ENCODE measurements around the gene GRID1. TPM values are rescaled to one million over a fixed set of nuclear protein-coding genes. Genes with fewer than 3 reads are reported as not detected.

Gene GRID1
- total RNA-seq, 1 experiment from 2014 or later = not detected

DNA sequence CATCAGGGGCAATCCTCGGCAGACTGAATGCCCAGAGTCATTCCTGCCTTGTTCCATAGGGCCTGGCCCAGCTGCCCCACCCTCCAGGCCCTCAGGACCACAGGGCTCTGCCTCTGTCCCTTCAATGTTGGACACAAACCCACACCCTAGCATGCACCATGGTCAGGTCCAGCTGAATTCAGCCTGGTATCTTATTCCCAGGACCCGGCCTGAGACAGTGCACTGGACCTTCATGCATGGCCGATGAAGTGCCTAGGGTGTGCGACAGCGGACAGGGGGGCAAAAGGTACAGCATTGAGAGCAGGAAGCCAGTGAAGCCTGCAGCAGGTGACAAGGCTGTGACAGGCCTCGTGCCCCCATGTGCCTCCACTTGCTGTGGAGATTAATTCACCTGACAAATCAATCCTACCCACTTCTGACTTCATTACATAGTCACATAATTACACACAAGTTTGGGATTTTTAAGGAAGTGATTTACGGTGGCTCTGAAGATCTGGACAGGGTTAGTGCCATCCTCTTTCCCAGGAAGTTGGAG, 261.9 kb downstream of the GRID1 start:
- no peak overlapping the region for H3K9ac ChIP-seq (ENCODE audit: low read length)
- ChIA-PET POLR2A (ENCODE audit: unreplicated experiment) (no interaction called here), CTCF (no interaction called here)
- TF ChIP-seq EZH2phosphoT487 (IDR thresholded peaks at IDR 0.05; ENCODE audit: borderline replicate concordance, low read length) (no peak), EZH2 (IDR thresholded peaks at IDR 0.05; ENCODE audit: low read length, unreplicated experiment) (no peak)
- TF ChIP-seq, protein P1, sequence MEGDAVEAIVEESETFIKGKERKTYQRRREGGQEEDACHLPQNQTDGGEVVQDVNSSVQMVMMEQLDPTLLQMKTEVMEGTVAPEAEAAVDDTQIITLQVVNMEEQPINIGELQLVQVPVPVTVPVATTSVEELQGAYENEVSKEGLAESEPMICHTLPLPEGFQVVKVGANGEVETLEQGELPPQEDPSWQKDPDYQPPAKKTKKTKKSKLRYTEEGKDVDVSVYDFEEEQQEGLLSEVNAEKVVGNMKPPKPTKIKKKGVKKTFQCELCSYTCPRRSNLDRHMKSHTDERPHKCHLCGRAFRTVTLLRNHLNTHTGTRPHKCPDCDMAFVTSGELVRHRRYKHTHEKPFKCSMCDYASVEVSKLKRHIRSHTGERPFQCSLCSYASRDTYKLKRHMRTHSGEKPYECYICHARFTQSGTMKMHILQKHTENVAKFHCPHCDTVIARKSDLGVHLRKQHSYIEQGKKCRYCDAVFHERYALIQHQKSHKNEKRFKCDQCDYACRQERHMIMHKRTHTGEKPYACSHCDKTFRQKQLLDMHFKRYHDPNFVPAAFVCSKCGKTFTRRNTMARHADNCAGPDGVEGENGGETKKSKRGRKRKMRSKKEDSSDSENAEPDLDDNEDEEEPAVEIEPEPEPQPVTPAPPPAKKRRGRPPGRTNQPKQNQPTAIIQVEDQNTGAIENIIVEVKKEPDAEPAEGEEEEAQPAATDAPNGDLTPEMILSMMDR (conservative IDR thresholded peaks at IDR 0.05; ENCODE audit: low read depth, low read length) = no peak
- no peaks in the 10 kb centered on the region for H3K9me2 ChIP-seq (replicated peaks; ENCODE audit: low read length)
- no peaks in the 10 kb centered on the region for H4K20me1 ChIP-seq (ENCODE audit: low read length)
- intact Hi-C loops (cut with micrococcal nuclease) = no loop called here
- H3K27me3 ChIP-seq (ENCODE audit: low read length) = no peaks in the 10 kb centered on the region
- H3K4me2 ChIP-seq (ENCODE audit: low read length) = no peak overlapping the region
- no peak overlapping the region for H2AFZ ChIP-seq (ENCODE audit: low read length)
- H3K27ac ChIP-seq (ENCODE audit: low read length) = no peak overlapping the region
- no peaks in the 10 kb centered on the region for H3K36me3 ChIP-seq (ENCODE audit: low read depth, low read length)
- H3F3A ChIP-seq (ENCODE audit: low read length, unreplicated experiment) = no peaks in the 10 kb centered on the region
- H3K4me1 ChIP-seq (ENCODE audit: insufficient read depth, low read length) = no peaks in the 10 kb centered on the region
- DNase-seq (no peak), ATAC-seq (no peak)
- H3K79me2 ChIP-seq (ENCODE audit: low read length) = no peaks in the 10 kb centered on the region
- H3K4me3 ChIP-seq (ENCODE audit: low read length) = no peak overlapping the region
- no TSS peak for BruUV-seq (replicated peaks)
- H3K9me3 ChIP-seq (ENCODE audit: low read length) = no peaks in the 10 kb centered on the region

DNA sequence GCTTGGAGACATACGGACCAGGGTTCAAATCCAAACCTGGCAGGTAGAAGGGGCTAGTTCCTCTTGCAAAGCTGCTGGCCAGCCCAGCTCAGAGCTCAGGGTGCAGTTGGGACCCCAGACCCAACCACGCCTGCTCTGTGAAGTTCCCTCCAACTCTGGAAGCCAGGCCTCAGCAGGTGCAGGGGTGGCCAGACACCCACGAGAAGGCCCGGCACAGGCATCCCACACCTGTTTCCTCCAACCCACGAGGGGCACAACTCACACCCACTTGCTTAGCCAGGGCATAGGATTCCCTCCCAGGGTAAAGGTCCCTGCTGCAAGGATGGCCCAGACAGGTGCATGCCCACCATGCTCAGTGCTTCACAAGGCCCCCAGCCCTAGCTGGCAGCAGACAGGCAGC, 262.4 kb downstream of the GRID1 start:
- Histone ChIP-seq H3K9ac (ENCODE audit: low read length) (no peak overlapping the region), H3K4me2 (ENCODE audit: low read length) (no peak overlapping the region), H3F3A (ENCODE audit: low read length, unreplicated experiment) (no peaks in the 10 kb centered on the region), H4K20me1 (ENCODE audit: low read length) (no peaks in the 10 kb centered on the region), H3K4me1 (ENCODE audit: insufficient read depth, low read length) (no peaks in the 10 kb centered on the region), H3K9me2 (replicated peaks; ENCODE audit: low read length) (no peaks in the 10 kb centered on the region), H3K36me3 (ENCODE audit: low read depth, low read length) (no peaks in the 10 kb centered on the region), H2AFZ (ENCODE audit: low read length) (no peak overlapping the region), H3K9me3 (ENCODE audit: low read length) (no peaks in the 10 kb centered on the region), H3K79me2 (ENCODE audit: low read length) (no peaks in the 10 kb centered on the region), H3K4me3 (ENCODE audit: low read length) (no peak overlapping the region), H3K27me3 (ENCODE audit: low read length) (no peaks in the 10 kb centered on the region), H3K27ac (ENCODE audit: low read length) (no peak overlapping the region)
- no peak for DNase-seq
- no peak for ATAC-seq
- no TSS peak for BruUV-seq (replicated peaks)
- TF ChIP-seq, protein P1 (conservative IDR thresholded peaks at IDR 0.05; ENCODE audit: low read depth, low read length) = no peak
- TF ChIP-seq EZH2phosphoT487 (IDR thresholded peaks at IDR 0.05; ENCODE audit: borderline replicate concordance, low read length) = no peak
- no peak for TF ChIP-seq EZH2 (IDR thresholded peaks at IDR 0.05; ENCODE audit: low read length, unreplicated experiment)
- ChIA-PET CTCF (no interaction called here), POLR2A (ENCODE audit: unreplicated experiment) (no interaction called here)
- intact Hi-C loops (cut with micrococcal nuclease) = no loop called here

DNA sequence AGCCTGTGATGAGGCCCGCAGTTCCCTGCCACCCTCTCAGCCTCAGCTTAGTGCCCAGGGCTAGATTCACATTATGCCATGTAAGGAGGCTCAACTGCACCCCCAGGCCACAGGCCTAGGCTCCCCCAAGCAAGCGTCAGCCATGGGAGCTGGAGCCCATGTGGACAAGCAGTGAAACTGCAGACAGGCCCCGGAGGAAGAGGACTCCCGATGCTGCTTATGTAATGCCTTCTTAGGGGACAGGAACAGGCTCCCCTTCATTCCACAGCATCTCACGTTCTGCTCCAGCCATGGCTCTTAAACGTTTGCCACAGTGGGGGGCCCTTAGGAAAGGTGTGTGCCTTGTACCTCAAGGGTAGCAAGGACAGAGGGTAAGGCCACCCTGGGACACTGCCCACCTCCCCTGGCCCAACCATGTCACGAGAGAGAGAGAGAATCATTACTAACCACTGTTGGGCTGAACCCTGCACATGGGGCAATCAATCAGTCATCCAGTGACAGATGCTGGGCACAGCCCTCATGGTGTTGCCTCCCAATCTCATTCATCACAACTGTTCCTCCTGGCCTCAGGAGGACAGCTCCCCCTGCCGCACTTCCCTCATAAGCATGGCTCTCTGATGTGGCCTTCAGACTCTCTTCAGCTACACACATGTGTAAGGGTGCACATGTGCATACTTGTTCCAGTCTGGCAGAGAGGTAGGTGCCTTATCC, 263.0 kb downstream of the GRID1 start:
- no peak overlapping the region for H3K4me2 ChIP-seq (ENCODE audit: low read length)
- H3K27me3 ChIP-seq (ENCODE audit: low read length) = no peaks in the 10 kb centered on the region
- no peak overlapping the region for H3K27ac ChIP-seq (ENCODE audit: low read length)
- ChIA-PET POLR2A (ENCODE audit: unreplicated experiment) (no interaction called here), CTCF (no interaction called here)
- ATAC-seq (no peak), DNase-seq (no peak)
- no TSS peak for BruUV-seq (replicated peaks)
- TF ChIP-seq, protein P1 (conservative IDR thresholded peaks at IDR 0.05; ENCODE audit: low read depth, low read length) = no peak
- no peak for TF ChIP-seq EZH2 (IDR thresholded peaks at IDR 0.05; ENCODE audit: low read length, unreplicated experiment)
- H3F3A ChIP-seq (ENCODE audit: low read length, unreplicated experiment) = no peaks in the 10 kb centered on the region
- H2AFZ ChIP-seq (ENCODE audit: low read length) = no peak overlapping the region
- no peaks in the 10 kb centered on the region for H4K20me1 ChIP-seq (ENCODE audit: low read length)
- H3K9ac ChIP-seq (ENCODE audit: low read length) = no peak overlapping the region
- intact Hi-C loops (cut with micrococcal nuclease) = no loop called here
- no peaks in the 10 kb centered on the region for H3K4me1 ChIP-seq (ENCODE audit: insufficient read depth, low read length)
- no peaks in the 10 kb centered on the region for H3K79me2 ChIP-seq (ENCODE audit: low read length)
- no peaks in the 10 kb centered on the region for H3K36me3 ChIP-seq (ENCODE audit: low read depth, low read length)
- no peaks in the 10 kb centered on the region for H3K9me2 ChIP-seq (replicated peaks; ENCODE audit: low read length)
- no peaks in the 10 kb centered on the region for H3K9me3 ChIP-seq (ENCODE audit: low read length)
- H3K4me3 ChIP-seq (ENCODE audit: low read length) = no peak overlapping the region

All from PC-3 (cell line).